GM12874 (cell line): ENCODE measurements around the gene CDC34.

ENCODE experiments used
- TF ChIP-seq, protein P1 (sequence below): IDR thresholded peaks from 2 replicates; pipeline ENCODE4 v1.5.1; 2011; ENCODE audit warnings: low read depth, mild to moderate bottlenecking, control low read depth, low read length, moderate library complexity; ENCODE audit not compliant: insufficient read depth

The CDC34 gene

DNA sequence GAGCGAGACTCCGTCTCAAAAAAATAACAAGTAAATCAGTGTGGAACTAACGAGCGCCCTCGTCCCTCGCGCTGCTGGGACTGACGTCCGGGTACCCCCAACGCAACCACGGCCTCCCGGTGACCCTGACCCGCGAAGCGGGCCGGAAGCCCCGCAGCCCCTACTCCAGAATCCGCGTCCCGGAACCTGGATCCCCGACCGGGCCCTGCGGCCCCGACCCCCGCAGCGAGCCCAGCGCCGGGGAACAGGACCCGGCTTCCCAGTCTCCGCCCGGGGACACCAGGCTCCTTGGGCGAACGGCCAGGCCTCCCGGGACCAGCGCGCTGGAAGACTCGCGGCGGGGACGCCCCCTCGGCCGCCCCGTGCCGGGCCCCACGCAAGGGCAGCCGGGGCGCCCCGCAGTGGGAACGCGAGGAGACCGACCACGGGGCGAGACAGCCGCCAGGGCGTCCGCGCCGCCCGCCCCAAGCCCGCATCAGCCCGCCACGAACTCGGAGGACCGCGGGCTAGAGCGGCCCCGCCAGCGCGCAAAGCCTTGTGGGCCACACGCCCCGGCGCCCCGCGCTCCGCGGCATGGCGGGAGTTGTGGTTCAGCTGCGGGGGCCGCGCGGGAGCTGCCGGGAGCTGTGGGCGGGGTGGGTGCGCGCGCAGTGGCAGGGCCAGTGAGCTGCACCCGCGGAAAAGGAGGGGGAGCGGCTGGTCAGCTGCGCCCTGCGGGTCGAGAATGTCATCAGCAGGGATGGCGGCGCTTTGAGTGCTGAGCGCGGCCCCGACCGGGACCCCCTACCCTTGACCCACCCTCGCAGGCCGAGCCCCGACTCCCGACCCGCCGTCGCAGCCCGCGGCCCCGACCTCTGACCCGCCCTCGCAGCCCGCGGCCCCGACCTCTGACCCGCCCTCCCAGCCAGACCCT, 42.8 kb upstream of the CDC34 start:
- TF ChIP-seq, protein P1, sequence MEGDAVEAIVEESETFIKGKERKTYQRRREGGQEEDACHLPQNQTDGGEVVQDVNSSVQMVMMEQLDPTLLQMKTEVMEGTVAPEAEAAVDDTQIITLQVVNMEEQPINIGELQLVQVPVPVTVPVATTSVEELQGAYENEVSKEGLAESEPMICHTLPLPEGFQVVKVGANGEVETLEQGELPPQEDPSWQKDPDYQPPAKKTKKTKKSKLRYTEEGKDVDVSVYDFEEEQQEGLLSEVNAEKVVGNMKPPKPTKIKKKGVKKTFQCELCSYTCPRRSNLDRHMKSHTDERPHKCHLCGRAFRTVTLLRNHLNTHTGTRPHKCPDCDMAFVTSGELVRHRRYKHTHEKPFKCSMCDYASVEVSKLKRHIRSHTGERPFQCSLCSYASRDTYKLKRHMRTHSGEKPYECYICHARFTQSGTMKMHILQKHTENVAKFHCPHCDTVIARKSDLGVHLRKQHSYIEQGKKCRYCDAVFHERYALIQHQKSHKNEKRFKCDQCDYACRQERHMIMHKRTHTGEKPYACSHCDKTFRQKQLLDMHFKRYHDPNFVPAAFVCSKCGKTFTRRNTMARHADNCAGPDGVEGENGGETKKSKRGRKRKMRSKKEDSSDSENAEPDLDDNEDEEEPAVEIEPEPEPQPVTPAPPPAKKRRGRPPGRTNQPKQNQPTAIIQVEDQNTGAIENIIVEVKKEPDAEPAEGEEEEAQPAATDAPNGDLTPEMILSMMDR: no peak

DNA sequence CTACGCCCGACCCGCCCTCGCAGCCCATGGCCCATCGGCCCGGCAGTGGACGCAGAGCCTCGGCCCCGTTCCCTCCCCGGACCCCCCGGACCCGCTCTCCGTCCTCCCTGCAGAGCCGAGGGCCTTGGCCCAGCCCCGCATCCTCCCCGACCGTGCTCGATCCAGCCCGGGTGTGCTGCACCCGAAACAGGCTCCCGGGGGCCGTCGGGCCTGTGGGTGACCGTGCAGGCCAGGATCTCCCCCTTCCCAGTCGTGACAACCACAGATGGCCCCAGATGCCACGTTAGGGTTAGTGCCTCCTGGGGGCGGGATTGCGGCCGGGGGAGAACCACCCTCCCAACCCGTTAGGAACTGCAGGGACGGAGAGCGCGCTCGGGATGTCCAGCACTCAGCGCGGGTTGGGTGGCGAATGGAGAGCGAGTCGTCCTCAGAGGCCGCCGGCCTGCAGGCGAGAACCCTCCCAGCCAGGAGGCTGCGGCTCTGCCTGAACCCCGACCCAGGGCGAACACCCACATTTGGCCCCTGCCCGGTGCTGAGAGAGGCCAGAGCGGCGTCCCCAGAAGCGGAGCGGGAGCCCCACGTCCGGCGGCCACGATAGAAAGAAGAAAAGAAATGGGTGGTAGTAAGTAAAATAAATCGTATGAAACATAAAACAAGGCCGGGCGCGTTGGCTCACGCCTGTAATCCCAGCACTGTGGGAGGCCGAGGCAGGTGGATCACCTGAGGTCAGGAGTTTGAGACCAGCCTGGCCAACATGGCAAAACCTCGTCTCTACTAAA, 42.0 kb upstream of the CDC34 start:
- TF ChIP-seq, protein P1: no peak

GRCh38 chr19:491146-491741, 40.3 kb upstream of the CDC34 start:
- TF ChIP-seq, protein P1: no peak

- TF ChIP-seq, protein P1: no peak
Measured at GRCh38 chr19:492091-492531, 39.4 kb upstream of the CDC34 start.

DNA sequence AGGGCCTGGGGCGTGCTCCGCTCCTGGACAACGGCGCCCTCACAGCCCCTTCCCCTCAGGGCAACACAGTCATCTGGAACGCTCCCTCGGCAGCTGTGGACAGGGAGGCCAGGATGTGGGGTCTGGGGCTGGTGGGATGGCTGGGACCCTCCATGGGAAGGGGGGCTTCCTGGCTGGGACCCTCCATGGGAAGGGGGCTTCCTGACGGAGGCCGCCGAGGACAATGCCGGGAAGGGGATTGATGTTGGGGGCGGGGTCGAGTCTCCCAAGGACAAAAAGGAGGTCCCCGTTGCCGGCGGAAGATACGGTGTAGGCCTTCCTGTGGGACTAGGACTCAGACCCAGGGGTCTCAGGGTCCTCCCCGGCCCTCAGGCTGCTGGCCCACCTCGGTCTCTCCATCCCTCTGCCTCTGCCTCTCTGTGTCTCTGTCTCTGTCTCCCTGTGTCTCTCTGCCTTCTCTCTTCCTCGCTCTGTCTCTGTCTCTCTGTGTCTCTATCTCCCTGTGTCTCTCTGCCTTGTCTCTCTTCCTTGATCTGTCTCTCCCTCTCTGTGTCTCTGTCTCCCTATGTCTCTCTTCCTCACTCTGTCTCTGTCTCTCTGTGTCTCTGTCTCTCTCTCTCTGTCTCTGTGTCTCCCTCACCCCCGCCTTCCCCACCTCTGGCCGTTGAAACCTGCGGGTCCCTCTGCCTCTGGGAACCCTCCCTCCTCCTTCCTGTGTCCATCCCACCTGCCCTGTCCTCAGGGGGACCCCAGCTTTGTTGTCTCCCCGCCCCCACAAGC, 38.0 kb upstream of the CDC34 start:
- TF ChIP-seq, protein P1: no peak

DNA sequence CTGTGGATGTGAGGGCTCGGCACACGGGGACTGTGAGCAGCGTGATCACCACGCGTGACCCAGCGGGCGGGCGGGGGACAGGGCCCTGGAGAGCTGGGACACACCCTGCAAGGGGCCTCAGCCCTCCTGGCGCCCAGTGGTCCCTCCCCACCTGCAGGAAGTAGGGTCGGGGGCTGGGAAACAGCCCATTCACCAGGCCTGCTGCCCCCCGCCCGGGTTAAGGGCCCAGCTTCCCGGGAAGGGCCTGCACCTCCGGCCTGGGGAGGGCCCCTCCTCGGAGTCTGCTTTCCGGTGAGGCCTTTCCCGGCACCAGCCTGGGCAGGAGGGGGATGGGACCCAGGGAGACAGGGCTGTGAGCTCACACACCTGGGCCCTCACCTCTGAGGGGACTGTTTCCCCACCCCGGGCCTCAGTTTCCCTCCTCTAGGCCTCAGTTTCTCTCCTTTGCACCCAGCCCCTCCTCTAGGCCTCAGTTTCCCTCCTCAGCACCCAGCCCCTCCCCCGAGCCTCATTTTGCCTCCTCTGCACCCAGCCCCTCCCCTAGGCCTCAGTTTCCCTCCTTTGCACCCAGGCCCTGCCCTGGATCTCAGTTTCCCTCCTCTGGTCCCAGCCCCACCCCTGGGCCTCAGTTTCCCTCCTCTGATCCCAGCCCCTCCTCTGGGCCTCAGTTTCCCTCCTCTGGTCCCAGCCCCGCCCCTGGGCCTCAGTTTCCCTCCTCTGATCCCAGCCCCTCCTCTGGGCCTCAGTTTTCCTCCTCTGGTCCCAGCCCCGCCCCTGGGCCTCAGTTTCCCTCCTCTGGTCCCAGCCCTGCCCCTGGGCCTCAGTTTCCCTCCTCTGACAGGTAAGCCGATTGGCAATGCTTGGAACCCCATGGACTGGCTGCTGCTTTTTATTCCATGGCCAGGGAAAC, 37.1 kb upstream of the CDC34 start:
- TF ChIP-seq, protein P1: no peak
